ENCODE measurements around the gene RFX2.

The RFX2 gene

GRCh38 chr19:5956323-5956722 lies 154.0 kb downstream of the RFX2 start:
- no peak for DNase-seq (ENCODE audit: low read depth, low spot score)

DNA sequence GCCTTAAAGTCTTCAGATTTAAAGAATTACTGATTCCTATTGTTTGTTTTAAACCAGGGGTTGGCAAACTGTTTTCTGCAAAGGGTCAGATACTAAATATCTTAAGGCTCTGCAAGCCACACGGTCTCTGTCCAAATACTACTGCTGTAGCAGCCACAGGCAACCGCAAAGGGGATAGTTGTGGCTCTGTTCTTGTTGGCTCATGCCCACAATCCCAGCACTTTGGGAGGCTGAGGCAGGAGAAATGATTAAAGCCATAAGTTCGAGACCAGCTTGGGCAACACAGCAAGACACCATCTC lies 154.7 kb downstream of the RFX2 start:
- DNase-seq (ENCODE audit: low read depth, low spot score), result no peak

GRCh38 chr19:5954293-5954692 lies 156.0 kb downstream of the RFX2 start:
- no peak for DNase-seq (ENCODE audit: low read depth, low spot score)

DNA sequence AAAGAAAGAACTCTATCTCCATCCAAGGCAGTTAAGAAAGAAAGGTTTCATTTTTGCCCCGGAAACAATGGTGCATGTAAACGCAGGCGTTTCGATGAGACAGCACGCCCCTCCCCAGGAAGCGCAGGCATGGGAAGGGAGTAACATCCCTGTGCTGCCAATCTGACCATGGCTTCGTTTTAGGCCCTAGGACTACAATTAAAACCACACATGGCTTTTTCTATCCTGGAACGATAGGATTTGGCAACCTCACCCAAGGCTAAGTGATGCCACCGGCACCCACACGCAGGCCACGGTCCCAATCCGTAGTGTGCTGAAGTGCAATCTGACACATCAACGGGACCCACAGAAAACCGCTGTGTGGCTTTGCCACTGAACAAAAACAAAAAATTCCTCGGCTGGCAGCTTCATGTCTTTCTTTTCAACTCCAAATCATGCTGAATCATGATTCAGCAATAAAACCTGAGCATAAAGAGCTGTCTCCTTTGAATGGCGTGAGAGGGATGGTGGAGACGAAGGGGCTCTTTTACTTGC lies 156.6 kb downstream of the RFX2 start:
- DNase-seq (ENCODE audit: low read depth, low spot score), result no peak

DNA sequence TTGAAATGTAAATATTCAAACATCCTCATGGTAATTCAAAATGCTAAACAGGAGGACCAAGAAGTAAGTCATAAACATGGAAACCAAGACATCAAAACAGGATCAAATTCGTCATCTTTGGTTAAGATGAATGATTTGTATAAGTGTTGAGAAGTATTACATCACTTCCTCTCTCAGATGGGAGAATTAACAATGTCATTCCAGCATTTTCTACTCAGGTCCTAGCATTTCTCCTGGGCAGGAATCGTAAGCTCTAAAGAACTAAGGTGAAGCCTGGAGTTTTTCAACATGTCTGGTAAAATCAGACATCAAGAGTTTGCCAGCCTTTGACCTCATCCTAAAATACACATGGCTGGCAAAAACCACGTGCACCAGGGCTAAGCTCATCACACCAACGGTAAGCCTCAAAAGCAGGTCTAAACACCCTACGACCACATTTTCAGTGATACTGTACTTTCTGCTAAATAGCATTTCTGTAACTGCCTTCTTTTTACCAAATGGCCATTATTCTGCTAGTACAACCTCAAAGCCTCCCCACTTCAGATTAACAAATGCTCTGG lies 157.2 kb downstream of the RFX2 start:
- no peak for DNase-seq (ENCODE audit: low read depth, low spot score)

DNA sequence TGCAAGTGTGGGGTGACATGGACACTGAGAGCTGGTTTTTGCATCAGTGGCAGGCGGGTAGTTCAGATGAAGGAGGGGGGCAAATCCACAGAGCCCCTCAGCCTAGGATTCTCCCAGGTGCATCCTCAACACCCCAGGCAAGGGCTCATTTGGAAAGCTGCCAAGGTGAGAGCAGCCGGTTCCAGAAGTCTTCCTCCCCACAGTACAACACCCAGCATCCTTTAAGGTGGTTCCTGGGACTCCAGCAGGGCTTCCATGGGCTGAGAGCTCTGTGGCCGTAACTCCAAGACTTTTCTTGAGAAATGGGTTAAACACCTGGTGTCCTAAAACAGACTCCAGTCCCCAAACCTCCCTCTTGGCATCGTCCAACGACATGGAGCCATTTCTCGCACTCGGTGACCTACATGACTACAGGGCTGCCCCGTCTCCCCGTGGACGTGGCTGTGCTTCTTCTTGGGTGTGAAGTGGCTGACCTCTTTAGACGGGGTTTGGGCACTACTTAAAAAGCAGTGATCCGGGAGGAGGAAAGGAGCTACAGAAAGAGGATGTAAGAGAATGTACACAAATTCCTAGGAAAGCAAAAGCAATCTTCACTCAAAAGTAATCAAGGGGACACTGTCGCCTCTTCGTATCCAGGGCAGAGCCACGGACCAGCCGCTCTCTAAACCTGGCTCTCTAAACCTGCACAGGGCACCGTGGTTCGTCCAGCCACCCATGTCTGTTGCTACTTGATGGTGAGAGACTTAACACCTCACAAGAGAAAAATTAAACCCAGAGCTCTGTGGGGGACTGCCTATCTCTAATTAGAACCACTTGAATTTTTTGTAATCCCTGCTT lies 157.9 kb downstream of the RFX2 start:
- DNase-seq (ENCODE audit: low read depth, low spot score), result no peak

DNA sequence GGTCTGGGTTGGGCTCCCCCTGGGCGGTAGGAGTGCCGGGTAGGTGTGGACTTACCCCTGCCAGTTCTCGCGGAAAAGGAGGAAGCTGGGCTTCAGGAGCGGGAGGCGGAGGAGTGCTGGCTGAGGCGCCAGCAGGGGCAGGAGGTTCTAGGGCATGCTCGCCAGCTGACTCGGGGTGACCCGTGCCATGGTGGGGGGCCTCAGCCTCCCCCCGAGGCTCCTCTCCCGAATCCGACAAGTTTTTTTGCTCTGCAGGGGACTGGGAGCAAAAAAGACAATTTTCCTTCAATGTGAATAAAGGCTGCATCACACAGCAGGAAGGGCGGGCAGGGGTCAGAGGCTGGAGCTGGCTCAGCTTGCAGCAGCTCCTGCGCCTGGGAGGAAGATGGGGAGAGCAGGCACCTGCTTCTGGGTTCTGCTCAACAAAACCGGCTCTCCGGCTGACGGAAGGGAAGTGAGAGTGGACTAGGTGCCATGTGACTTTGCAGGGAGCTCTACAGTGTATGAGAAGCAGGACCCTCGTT lies 158.9 kb downstream of the RFX2 start:
- no peak for DNase-seq (ENCODE audit: low read depth, low spot score)

DNA sequence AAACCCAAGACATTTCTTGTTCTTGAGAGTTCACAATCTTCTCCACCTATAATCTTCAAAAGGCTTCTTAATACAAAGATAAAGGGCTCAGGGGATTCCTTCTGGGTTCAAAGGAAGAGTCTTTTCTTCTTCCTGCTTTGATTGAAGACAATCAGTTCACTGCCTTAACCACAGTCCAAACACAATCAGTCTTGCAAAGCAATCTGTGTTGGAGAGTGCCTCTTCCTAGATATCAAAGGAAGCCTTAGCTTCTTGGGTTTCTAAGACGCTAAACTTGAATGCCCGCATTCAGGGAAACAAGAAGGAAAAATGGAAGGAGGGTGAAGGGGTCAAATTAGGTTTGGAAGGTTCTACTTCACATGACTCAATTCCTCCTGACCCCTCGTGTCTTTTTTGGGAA lies 159.6 kb downstream of the RFX2 start:
- no peak for DNase-seq (ENCODE audit: low read depth, low spot score)

- DNase-seq (ENCODE audit: low read depth, low spot score), result no peak
Observed at GRCh38 chr19:5949792-5950305, 160.5 kb downstream of the RFX2 start.

- no peak for DNase-seq (ENCODE audit: low read depth, low spot score)
Observed at GRCh38 chr19:5948752-5949564, 161.3 kb downstream of the RFX2 start.

DNA sequence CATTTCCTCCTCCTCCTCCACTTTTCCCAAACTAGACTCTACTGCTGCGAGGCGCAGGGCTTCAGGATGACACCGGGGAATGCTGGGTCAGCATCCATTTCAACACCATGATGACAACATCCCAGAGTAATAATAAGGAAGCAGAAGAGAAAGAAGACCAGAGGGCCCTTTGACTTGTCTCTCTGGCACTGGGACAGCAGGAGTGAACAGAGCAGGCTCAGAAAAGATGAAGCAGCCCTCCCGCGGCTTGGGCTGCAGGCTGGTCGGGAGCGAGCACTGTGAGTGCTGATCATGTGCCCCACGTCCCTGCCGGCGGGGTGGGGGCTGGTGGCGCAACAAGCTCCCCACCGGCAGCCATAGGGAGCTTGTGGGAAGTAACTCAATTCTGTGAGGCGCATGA lies 162.9 kb downstream of the RFX2 start:
- DNase-seq (ENCODE audit: low read depth, low spot score), result no peak

GRCh38 chr19:5943623-5944022 lies 166.7 kb downstream of the RFX2 start:
- DNase-seq (ENCODE audit: low read depth, low spot score), result no peak

Data from iPS DF 19.7 (cell line).